ENCODE results near the gene CBFA2T2. TPM values are rescaled to one million over a fixed set of nuclear protein-coding genes. Genes with fewer than 3 reads are reported as not detected.

CBFA2T2 gene
- total and polyA plus RNA-seq, 2 donors (not counting 3 experiments of a cell fraction or from before 2014, with no cell fraction given): 10.7 to 12.1 TPM

DNA sequence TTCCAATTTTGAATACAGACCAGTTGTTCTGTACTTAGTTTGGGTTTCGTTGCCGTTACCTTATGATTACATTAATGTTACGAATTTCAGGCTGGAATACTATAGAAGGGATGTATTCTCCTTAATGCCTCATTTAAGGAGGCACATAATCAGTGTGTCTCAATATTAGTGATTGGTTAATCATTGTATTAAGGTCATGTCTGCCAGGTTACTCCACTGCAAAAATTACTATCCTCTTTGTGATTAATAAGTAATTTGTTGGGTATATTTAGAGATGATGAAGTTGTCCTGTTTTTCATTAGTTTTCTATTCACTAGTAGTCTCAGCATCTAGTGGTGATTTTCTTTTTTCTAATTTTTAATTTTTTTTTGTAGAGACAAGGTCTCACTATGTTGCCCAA, 66.3 kb downstream of the CBFA2T2 start:
- Histone ChIP-seq H3K9ac (replicated peaks; ENCODE audit: extremely low read depth, insufficient read depth, low read length) (no peak overlapping the region), H3K4me1 (ENCODE audit: control insufficient read depth, extremely low read depth, insufficient read depth, low read length) (peaks cover 7% of the 10 kb centered on the region), H4K20me1 (replicated peaks; ENCODE audit: control insufficient read depth, extremely low read depth, insufficient read depth, low read length) (no peaks in the 10 kb centered on the region), H3K36me3 (ENCODE audit: control insufficient read depth in 2 of 2, extremely low read depth in 1 of 2, insufficient read depth in 2 of 2, low read length in 2 of 2) (no peaks in the 10 kb centered on the region), H3K9me1 (replicated peaks; ENCODE audit: control insufficient read depth, extremely low read depth, insufficient read depth, low read length) (no peaks in the 10 kb centered on the region), H3K79me2 (ENCODE audit: control insufficient read depth, insufficient read depth, low read length) (no peaks in the 10 kb centered on the region), H3K9me3 (replicated peaks; ENCODE audit: control insufficient read depth, insufficient read depth, low read length) (no peaks in the 10 kb centered on the region), H2AFZ (ENCODE audit: low read depth, low read length) (no peak overlapping the region), H3K27ac (ENCODE audit: insufficient read depth, low read depth, low read length) (no peak overlapping the region), H3K4me2 (ENCODE audit: insufficient read depth, low read length) (no peak overlapping the region), H3K4me3 (replicated peaks in 1 of 3; ENCODE audit: insufficient read depth in 1 of 3, low read depth in 1 of 3, low read length in 3 of 3) (no peak overlapping the region), H3K27me3 (ENCODE audit: control insufficient read depth in 2 of 2, insufficient read depth in 2 of 2, low read length in 2 of 2) (no peaks in the 10 kb centered on the region)
- intact Hi-C loops (cut with micrococcal nuclease) (no loop called here), dilution Hi-C loops (cut with MboI; ENCODE audit: extremely low pct_ligation_motif_present, low sequenced_read_pairs) (no loop called here)
- POLR2A ChIA-PET: no interaction called here
- CTCF ChIA-PET: no interaction called here
- BruUV-seq (replicated peaks): no TSS peak
- no peak for TF ChIP-seq GATA2 (IDR thresholded peaks at IDR 0.05; ENCODE audit: insufficient read depth, insufficient read length, low read depth, low read length)
- TF ChIP-seq FOS (IDR thresholded peaks at IDR 0.05; ENCODE audit: borderline replicate concordance, insufficient read depth, low read length): no peak
- TF ChIP-seq JUN (IDR thresholded peaks at IDR 0.05; ENCODE audit: borderline replicate concordance, insufficient read depth, insufficient read length, low read depth): no peak
- no peak for TF ChIP-seq EZH2 (IDR thresholded peaks at IDR 0.05; ENCODE audit: borderline replicate concordance, low read depth, low read length, severe bottlenecking)
- TF ChIP-seq, protein P1, sequence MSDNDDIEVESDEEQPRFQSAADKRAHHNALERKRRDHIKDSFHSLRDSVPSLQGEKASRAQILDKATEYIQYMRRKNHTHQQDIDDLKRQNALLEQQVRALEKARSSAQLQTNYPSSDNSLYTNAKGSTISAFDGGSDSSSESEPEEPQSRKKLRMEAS (IDR thresholded peaks at IDR 0.05; ENCODE audit: insufficient read depth, insufficient read length): no peak
- TF ChIP-seq POLR2A (IDR thresholded peaks at IDR 0.05; ENCODE audit: low read depth, low read length): no peak
- TF ChIP-seq MYC (IDR thresholded peaks at IDR 0.05; ENCODE audit: low read depth, low read length): no peak
- TF ChIP-seq, protein P2, sequence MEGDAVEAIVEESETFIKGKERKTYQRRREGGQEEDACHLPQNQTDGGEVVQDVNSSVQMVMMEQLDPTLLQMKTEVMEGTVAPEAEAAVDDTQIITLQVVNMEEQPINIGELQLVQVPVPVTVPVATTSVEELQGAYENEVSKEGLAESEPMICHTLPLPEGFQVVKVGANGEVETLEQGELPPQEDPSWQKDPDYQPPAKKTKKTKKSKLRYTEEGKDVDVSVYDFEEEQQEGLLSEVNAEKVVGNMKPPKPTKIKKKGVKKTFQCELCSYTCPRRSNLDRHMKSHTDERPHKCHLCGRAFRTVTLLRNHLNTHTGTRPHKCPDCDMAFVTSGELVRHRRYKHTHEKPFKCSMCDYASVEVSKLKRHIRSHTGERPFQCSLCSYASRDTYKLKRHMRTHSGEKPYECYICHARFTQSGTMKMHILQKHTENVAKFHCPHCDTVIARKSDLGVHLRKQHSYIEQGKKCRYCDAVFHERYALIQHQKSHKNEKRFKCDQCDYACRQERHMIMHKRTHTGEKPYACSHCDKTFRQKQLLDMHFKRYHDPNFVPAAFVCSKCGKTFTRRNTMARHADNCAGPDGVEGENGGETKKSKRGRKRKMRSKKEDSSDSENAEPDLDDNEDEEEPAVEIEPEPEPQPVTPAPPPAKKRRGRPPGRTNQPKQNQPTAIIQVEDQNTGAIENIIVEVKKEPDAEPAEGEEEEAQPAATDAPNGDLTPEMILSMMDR (IDR thresholded peaks at IDR 0.05; ENCODE audit: extremely low read depth in 1 of 2, insufficient read depth in 1 of 2, low read depth in 1 of 2, low read length in 2 of 2): no peak
- no peak for TF ChIP-seq POLR2AphosphoS5 (IDR thresholded peaks at IDR 0.05; ENCODE audit: insufficient read depth, low read depth, low read length)
- FAIRE-seq: no peak
- DNase-seq (ENCODE audit: low read depth, low spot score): no peak
